COR-L47 (cell line): ENCODE measurements around the gene HELZ2.
"Not testable (repeated sequence)": the region's sequence is repeated elsewhere in the genome, so short reads cannot be mapped to it uniquely, and the experiment has no call there.

Experiments
- DNase-seq: peaks from one replicate; lab custom pipeline; 2025; lab: John Stamatoyannopoulos, UW

The HELZ2 gene

GRCh38 chr20:63578224-63579016 is 4.4 kb upstream of the HELZ2 start:
- no peak for DNase-seq

DNA sequence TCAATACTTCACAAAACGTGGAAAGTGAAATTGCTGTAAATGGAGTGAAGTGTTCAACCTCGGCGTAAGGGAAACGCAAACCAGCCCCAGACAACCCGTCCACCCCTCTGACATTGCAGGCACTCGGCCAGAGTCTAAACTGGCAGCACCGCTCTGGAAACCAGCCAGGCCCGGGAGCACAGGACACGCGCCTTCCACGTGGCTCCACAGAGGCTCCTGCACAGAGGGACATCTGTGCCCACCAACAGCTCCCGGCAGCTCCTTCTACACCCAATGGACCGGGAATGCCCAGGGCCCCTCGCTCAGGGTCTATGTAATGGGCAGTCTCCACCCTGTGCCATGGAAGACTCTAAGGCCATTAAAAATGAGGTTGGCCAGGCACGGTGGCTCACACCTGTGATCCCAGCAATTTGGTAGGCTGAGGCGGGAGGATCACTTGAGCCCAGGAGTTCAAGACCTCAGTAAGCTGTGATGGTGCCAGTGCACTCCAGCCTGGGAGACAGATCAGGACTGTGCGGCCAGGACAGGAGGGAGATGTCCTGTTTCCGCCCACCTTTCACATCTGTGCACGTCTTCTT is 3.4 kb upstream of the HELZ2 start:
- peak; percentile 63 for DNase-seq

DNA sequence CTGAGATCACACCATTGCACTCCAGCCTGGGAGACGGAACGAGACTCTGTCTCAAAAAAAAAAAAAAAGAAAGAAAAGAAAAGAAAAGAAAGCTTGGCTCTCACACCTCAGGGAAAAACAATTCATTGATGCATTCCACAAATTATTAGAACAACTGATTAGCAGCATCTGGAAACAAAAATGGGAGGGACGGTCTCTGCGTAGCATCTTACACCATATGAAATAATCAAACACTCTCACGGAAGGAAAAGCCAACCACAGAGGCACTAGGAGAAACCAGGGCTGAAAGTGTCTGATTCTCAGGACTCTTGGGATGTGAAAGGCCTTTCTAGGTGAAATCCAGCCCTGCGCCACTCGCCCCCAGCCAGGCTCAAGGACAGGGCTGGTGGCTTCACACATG is 2.3 kb upstream of the HELZ2 start:
- no peak for DNase-seq

GRCh38 chr20:63574829-63575743 is 1.0 kb upstream of the HELZ2 start:
- DNase-seq: no peak

- no peak for DNase-seq
Observed at GRCh38 chr20:63573647-63574131, 350 bp downstream of the HELZ2 start.

GRCh38 chr20:63572788-63573646 is 1.0 kb downstream of the HELZ2 start:
- DNase-seq: no peak

- DNase-seq: no peak
Observed at GRCh38 chr20:63572071-63572787, 1.8 kb downstream of the HELZ2 start.

DNA sequence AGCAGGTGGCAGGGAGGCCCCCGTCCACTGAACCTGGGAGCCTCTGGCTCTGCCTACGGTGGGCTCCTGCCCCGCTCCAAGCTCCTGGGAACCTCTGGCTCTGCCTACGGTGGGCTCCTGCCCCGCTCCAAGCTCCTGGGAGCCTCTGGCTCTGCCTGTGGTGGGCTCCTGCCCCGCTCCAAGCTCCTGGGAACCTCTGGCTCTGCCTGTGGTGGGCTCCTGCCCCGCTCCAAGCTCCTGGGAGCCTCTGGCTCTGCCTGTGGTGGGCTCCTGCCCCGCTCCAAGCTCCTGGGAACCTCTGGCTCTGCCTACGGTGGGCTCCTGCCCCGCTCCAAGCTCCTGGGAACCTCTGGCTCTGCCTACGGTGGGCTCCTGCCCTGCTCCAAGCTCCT is 3.0 kb downstream of the HELZ2 start:
- not testable (repeated sequence) for DNase-seq

DNA sequence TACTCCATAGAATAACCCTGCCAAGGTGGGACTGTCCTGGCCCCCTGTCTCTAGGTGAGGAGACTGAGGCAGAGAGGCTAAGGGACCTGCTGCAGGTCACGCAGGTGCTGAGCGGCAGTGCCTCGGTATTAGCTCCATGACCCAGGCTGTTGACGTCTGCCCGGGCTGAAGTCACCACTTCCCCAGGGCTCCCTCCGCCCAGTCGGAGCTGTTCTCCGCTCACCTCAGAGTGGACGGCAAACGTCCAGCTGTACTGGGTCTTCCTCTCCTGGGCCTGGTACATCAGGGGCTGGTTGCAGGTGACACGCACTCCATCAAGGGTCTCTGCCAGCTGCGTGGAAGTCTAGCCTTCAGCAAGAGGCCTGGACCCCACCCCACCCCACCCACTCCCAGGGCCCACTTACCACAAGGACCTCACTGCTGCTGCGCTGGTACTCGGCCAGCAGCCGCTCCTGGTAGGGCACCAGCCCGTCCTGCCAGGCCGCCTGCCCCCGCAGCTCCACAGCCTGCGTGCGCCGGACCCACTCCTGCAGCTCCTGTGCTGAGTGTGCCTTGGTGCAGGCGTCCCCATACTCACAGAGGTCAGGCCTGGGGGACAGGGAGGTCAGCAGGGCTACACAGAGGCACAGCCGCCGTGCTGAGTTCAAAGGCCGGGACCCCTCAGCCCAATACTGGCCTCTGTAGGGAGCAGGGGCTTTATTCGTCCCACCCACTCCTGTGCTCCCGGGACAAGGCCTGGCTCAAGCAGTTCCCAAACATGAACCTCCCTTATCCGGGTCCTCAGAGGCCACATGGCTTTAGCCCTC is 3.6 kb downstream of the HELZ2 start:
- no peak for DNase-seq

GRCh38 chr20:63568986-63569949 is 4.8 kb downstream of the HELZ2 start:
- DNase-seq: peak; percentile 93

GRCh38 chr20:63568170-63568981 is 5.7 kb downstream of the HELZ2 start:
- DNase-seq: no peak

- DNase-seq: no peak
Observed at GRCh38 chr20:63567386-63568169, 6.5 kb downstream of the HELZ2 start.

GRCh38 chr20:63567136-63567385 is 7.0 kb downstream of the HELZ2 start:
- no peak for DNase-seq

DNA sequence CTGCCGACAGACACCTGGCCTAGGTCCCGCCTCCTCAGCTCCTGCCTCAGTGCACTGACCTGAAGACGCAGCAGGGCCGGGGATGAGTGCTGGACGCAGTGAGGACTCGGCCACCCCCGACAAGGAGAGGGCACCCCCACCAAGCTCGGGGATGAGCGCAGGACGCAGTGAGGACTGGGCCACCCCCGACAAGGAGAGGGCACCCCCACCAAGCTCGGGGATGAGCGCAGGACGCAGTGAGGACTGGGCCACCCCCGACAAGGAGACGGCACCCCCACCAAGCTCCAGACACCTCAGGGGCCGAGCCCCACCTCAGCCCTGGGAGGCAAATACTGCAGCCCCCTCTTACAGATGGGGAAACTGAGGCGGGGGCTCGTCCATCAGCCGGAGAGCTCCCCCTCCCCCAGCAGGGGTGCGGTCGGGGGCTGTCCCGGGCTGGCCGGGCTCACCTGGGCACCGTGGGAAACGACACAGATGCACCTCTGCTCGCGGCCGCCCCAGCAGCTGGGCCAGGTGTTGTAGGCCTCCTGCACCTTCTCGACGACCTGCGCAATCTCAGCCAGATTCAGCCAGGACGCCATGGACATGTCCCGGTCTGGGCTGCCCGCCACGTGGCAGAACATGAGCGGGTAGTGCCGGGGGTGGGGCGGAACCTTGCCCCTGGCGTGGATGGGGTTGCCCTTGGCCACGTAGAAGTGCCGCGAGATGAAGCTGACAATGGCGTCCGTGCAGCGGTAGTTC is 7.5 kb downstream of the HELZ2 start:
- no peak for DNase-seq

- DNase-seq: no peak
Observed at GRCh38 chr20:63565699-63566335, 8.2 kb downstream of the HELZ2 start.

- no peak for DNase-seq
Observed at GRCh38 chr20:63565021-63565698, 8.9 kb downstream of the HELZ2 start.
